ELF-1 (cell line): Measurements from ENCODE around the gene TH.

Experiments used
- DNase-seq: peaks from one replicate; pipeline ENCODE4 v3.0.0-alpha.2; 2016; ENCODE audit warnings: low read depth, low spot score

The TH gene

GRCh38 chr11:2171591-2172003, at the start of gene TH:
Gene TH (minus strand): TSS chr11:2171815. CDS start chr11:2171786, 29 bp downstream.
- DNase-seq = no peak

GRCh38 chr11:2221024-2221423, 49.4 kb upstream of the TH start:
- no peak for DNase-seq

GRCh38 chr11:2220173-2220771, 48.7 kb upstream of the TH start:
- DNase-seq = no peak

GRCh38 chr11:2219318-2220017, 47.9 kb upstream of the TH start:
- no peak for DNase-seq

GRCh38 chr11:2218031-2218633, 46.5 kb upstream of the TH start:
- DNase-seq = no peak

GRCh38 chr11:2217211-2218030, 45.8 kb upstream of the TH start:
- no peak for DNase-seq

GRCh38 chr11:2216400-2217064, 44.9 kb upstream of the TH start:
- DNase-seq = no peak

- no peak for DNase-seq
Observed at GRCh38 chr11:2215561-2216399, 44.2 kb upstream of the TH start.

- no peak for DNase-seq
Observed at GRCh38 chr11:2215230-2215560, 43.6 kb upstream of the TH start.

GRCh38 chr11:2214527-2215229, 43.1 kb upstream of the TH start:
- DNase-seq = no peak

- DNase-seq = no peak
Observed at GRCh38 chr11:2213890-2214526, 42.4 kb upstream of the TH start.

GRCh38 chr11:2213384-2213842, 41.8 kb upstream of the TH start:
- no peak for DNase-seq

- DNase-seq = no peak
Observed at GRCh38 chr11:2212411-2213251, 41.0 kb upstream of the TH start.

- no peak for DNase-seq
Observed at GRCh38 chr11:2211113-2211971, 39.7 kb upstream of the TH start.

GRCh38 chr11:2210366-2211112, 38.9 kb upstream of the TH start:
- DNase-seq = no peak

- DNase-seq = no peak
Observed at GRCh38 chr11:2209900-2210321, 38.3 kb upstream of the TH start.

- DNase-seq = no peak
Observed at GRCh38 chr11:2209370-2209801, 37.8 kb upstream of the TH start.
